Astrocyte of the cerebellum (primary cell): ENCODE results near the gene VTI1A.
A peak's percentile ranks its signal among the peaks of the same experiment; 100 is the strongest.

Source experiments
- DNase-seq: peaks from one replicate; pipeline ENCODE4 v3.0.0-alpha.2; 2011; ENCODE audit warnings: low read depth
- H3K4me3 ChIP-seq: 2 replicates; pipeline ENCODE4 v1.5.1; 2011; ENCODE audit warnings: mild to moderate bottlenecking, low read depth, low read length, moderate library complexity
- CTCF ChIP-seq: IDR thresholded peaks from 2 replicates; pipeline ENCODE4 v1.5.1; 2012; ENCODE audit warnings: low read length, low read depth, moderate library complexity, mild to moderate bottlenecking; ENCODE audit errors: missing control alignments
- in situ Hi-C: cut with HindIII; loops from 2 replicates; pipeline ENCODE4 v1.10.0; 2017; ENCODE audit warnings: low sequenced_read_pairs

Gene VTI1A

DNA sequence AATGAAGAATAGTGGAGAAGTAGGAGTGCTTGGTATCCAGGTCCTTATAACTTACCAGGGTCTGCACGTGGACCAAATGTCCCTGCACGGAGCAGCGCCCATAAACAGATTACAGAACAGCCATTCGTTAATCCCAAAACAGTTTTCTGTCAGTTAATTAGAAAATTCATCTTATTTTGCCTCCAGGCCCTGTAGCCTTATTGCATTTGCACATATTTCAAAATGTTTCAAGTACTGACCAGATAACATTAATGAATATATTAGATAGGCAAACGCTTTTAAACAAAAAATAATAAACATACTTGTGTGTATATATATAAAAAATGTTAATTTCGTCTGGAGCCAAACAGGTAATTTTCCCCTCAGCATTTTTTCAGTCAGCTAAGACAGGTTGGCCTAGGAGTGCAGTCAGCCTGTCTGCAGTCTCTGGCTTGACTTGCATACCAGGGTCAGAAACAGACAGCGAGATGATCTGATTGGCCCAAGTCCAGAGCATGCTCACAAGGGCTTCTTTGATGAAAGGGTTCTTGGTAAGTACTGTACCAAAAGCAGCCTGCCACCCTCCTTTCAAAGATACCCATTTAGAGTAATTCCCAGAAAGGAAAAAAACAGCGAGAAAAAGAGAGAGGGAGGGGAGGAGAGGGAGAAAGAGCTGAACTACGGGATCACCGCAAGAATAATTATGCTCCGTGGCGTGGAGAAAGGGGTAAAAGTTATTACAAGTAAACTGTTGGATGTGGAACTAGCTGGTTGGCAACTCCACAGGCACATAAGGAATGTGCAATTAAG is 308.6 kb downstream of the VTI1A start:
- no peak for DNase-seq
- TF ChIP-seq CTCF, result no peak
- H3K4me3 ChIP-seq, result no peak overlapping the region
- in situ Hi-C loops, result no loop called here

DNA sequence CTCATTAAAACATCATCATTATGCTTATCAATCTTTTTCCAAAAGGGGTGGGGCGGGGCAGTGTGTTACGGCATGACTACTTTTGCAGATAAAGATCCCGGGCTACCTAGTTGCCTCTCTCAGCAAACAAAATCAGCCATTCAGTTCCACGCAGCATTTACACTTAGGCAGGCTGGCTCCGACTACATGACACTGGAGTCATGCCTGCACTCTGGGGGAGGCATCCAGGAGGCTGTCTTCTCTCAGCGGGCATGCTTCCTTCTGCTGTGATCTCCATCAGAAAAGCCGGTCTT is 309.2 kb downstream of the VTI1A start:
- no peak for TF ChIP-seq CTCF
- in situ Hi-C loops, result no loop called here
- no peak overlapping the region for H3K4me3 ChIP-seq
- no peak for DNase-seq

GRCh38 chr10:112758961-112759360 is 311.9 kb downstream of the VTI1A start:
- H3K4me3 ChIP-seq, result no peak overlapping the region
- DNase-seq, result no peak
- TF ChIP-seq CTCF, result no peak
- in situ Hi-C loops, result no loop called here

DNA sequence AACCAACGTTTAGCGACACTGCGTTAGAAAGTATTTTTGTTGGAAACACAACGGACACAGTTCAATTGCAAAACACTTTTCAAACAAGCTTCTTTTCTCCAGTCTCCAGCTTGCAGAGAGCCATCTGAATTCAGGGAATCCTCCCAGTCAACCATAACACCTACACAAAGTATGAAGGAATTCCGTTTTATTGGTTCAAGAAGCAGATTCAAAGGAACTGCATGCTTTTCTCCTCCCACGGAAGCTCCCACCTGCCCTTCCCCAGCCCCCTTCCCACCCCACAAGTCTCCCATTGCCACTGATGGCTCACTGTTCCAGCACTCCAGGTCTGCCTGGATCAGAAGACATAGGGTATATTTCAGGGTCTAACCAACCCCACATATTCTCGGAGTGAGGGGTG is 312.5 kb downstream of the VTI1A start:
- TF ChIP-seq CTCF, result no peak
- H3K4me3 ChIP-seq, result no peak overlapping the region
- no peak for DNase-seq
- in situ Hi-C loops, result no loop called here

DNA sequence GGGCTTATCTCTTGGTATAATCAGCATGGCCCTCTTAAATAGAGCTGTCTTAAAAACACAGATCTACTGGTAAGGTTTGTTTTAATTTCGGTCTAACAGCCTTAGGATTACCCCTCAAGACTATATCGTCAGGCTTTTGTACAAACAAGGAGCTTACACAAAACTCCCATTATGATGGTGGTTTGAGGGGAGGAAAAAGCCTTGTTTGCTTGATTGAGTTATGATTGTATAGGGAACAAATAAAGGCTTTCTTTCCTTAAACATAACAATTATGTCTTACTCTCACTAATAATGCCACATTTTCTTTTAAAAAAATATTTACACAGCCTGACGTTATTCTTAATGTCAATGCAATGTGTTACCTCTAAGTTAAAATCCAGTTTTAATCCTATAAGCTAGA is 314.2 kb downstream of the VTI1A start:
- DNase-seq, result no peak
- in situ Hi-C loops, result no loop called here
- no peak overlapping the region for H3K4me3 ChIP-seq
- no peak for TF ChIP-seq CTCF

- in situ Hi-C loops, result no loop called here
- DNase-seq, result peak; percentile 81
- TF ChIP-seq CTCF, result no peak
- no peak overlapping the region for H3K4me3 ChIP-seq
Measured at GRCh38 chr10:112763916-112764520, 317.0 kb downstream of the VTI1A start.
